ENCODE measurements around the gene APMAP.

GRCh38 chr20:24996449-24997377, 4.2 kb upstream of the APMAP start:
- TF ChIP-seq POLR2A (IDR thresholded peaks at IDR 0.05): no peak
- TF ChIP-seq CTCF (IDR thresholded peaks at IDR 0.05 in 4 of 5, conservative IDR thresholded peaks at IDR 0.05 in 1 of 5): no peak

Measured in gastrocnemius medialis (tissue), 4 donors.